CD4-positive, alpha-beta T cell (primary cell): ENCODE measurements around the gene HECW1. TPM values are rescaled to one million over a fixed set of nuclear protein-coding genes. Genes with fewer than 3 reads are reported as not detected.

Source experiments
- ATAC-seq: fragments of 200-7000 bp; cut with Tn5 transposase; one replicate; pipeline ENCODE4 v1.10.0; 2022; ENCODE audit warnings: mild to moderate bottlenecking; ENCODE audit not compliant: poor library complexity
- CTCF ChIA-PET: fragments of 350-600 bp; sonication (Branson Sonifier 250); formaldehyde crosslinking; loops from one replicate; lab custom pipeline; 2021; ENCODE audit warnings: antibody characterized with exemption, inconsistent platforms; lab: Charles Lee
- POLR2A ChIA-PET: fragments of 350-600 bp; sonication (Branson Sonifier 250); formaldehyde crosslinking; loops from one replicate; lab custom pipeline; 2021; ENCODE audit warnings: antibody characterized with exemption, inconsistent platforms; lab: Charles Lee
- DNase-seq, 14 experiments: peaks; one replicate each; pipeline ENCODE4 v3.0.0-alpha.2; 2013 to 2020; ENCODE audit warnings: mixed read lengths in 2 of 14
- H3K27ac ChIP-seq, 2 donors: one replicate each; pipeline versions ENCODE4 v1.5.1 to v1.7.0; 2013; ENCODE audit warnings: low read length in 2 of 2, low read depth in 1 of 2, mild to moderate bottlenecking in 1 of 2
- H3K27me3 ChIP-seq, 2 experiments: 1 replicate in 1 of 2; 2 replicates in 1 of 2; pipeline versions ENCODE4 v1.6.1 to v1.7.0; 2013; ENCODE audit warnings: low read length in 2 of 2, control low read depth in 1 of 2, mild to moderate bottlenecking in 1 of 2, moderate library complexity in 1 of 2; ENCODE audit not compliant: insufficient read depth in 2 of 2, control insufficient read depth in 1 of 2
- H3K36me3 ChIP-seq: one replicate; pipeline ENCODE4 v1.6.1; 2013; ENCODE audit warnings: low read length, control low read depth; ENCODE audit not compliant: insufficient read depth
- H3K4me1 ChIP-seq: one replicate; pipeline ENCODE4 v1.6.1; 2013; ENCODE audit warnings: low read length, control low read depth; ENCODE audit not compliant: insufficient read depth
- H3K4me3 ChIP-seq: one replicate; pipeline ENCODE4 v1.5.1; 2013; ENCODE audit warnings: mild to moderate bottlenecking, low read length, moderate library complexity
- H3K9me3 ChIP-seq, 2 experiments: 1 replicate in 1 of 2; 2 replicates in 1 of 2; pipeline versions ENCODE4 v1.6.1 to v1.7.0; 2013; ENCODE audit warnings: low read length in 2 of 2, mild to moderate bottlenecking in 2 of 2, control low read depth in 1 of 2, moderate library complexity in 1 of 2; ENCODE audit not compliant: control insufficient read depth in 1 of 2, insufficient read depth in 1 of 2
- H3K27ac Mint-ChIP-seq: one replicate; pipeline ENCODE4 v1.8.0; 2020; ENCODE audit warnings: mixed read lengths
- H3K27me3 Mint-ChIP-seq: one replicate; pipeline ENCODE4 v1.8.0; 2021; ENCODE audit warnings: mixed read lengths
- H3K36me3 Mint-ChIP-seq: one replicate; pipeline ENCODE4 v1.8.0; 2021; ENCODE audit warnings: low read depth, mixed read lengths
- H3K4me1 Mint-ChIP-seq: one replicate; pipeline ENCODE4 v1.8.0; 2021; ENCODE audit warnings: low read depth, mixed read lengths
- H3K4me3 Mint-ChIP-seq: one replicate; pipeline ENCODE4 v1.8.0; 2020; ENCODE audit warnings: mild to moderate bottlenecking, mixed read lengths
- H3K9me3 Mint-ChIP-seq: one replicate; pipeline ENCODE4 v1.8.0; 2020; ENCODE audit warnings: mixed read lengths
- CTCF ChIP-seq: fragments of 200-600 bp; IDR thresholded peaks from one replicate; pipeline ENCODE4 v1.8.0; 2022; ENCODE audit warnings: antibody characterized with exemption, mild to moderate bottlenecking
- intact Hi-C, 2 experiments: fragments of 100-400 bp; cut with DNase I in 1 of 2; cut with micrococcal nuclease in 1 of 2; formaldehyde crosslinking; loops; one replicate each; pipeline versions ENCODE4 v1.15.1 to v1.9.0; 2023 to 2025; cut with DNase I, micrococcal nuclease
- total RNA-seq, 174 experiments: library from RNA in 2 of 174; stranded (reverse) in 2 of 174; gene quantifications; one replicate each; pipeline ENCODE4 v1.2.3 and lab custom pipeline; 2021 to 2026

HECW1 gene
- total RNA-seq, 2 experiments from 2014 or later = not detected

- Histone ChIP-seq H3K4me1 (no peaks in the 10 kb centered on the region), H3K27ac (no peak overlapping the region), H3K27me3 (peaks cover 0 to 8% of the 10 kb centered on the region in 2 experiments), H3K9me3 (no peaks in the 10 kb centered on the region), H3K4me3 (no peak overlapping the region), H3K36me3 (no peaks in the 10 kb centered on the region)
- Mint-ChIP-seq H3K27ac (no peak overlapping the region), H3K27me3 (peaks cover 11% of the 10 kb centered on the region), H3K9me3 (no peaks in the 10 kb centered on the region), H3K4me3 (no peak overlapping the region), H3K4me1 (no peaks in the 10 kb centered on the region), H3K36me3 (no peaks in the 10 kb centered on the region)
- TF ChIP-seq CTCF = no peak
- POLR2A ChIA-PET = no interaction called here
- CTCF ChIA-PET = interaction anchor here (1.2 kb wide), 1 partner anchor 10 kb away, joined by 3 read pairs; no protein-coding TSS in a partner anchor
- intact Hi-C loops = no loop called here
- DNase-seq (no peak), ATAC-seq (no peak)
Measured at GRCh38 chr7:43502941-43503340, 390.5 kb downstream of the HECW1 start.

GRCh38 chr7:43505412-43505811 is 393.0 kb downstream of the HECW1 start:
- ChIA-PET CTCF (no interaction called here), POLR2A (no interaction called here)
- H3K36me3 Mint-ChIP-seq = no peaks in the 10 kb centered on the region
- H3K4me1 ChIP-seq = no peaks in the 10 kb centered on the region
- H3K27ac ChIP-seq = no peak overlapping the region
- H3K27ac Mint-ChIP-seq = no peak overlapping the region
- peaks cover under 1% of the 10 kb centered on the region for H3K27me3 Mint-ChIP-seq
- no peak for DNase-seq
- H3K4me1 Mint-ChIP-seq = peaks cover 4% of the 10 kb centered on the region
- no peaks in the 10 kb centered on the region for H3K36me3 ChIP-seq
- peaks cover 0 to 8% of the 10 kb centered on the region in 2 experiments for H3K27me3 ChIP-seq
- no peaks in the 10 kb centered on the region for H3K9me3 Mint-ChIP-seq
- no peak overlapping the region for H3K4me3 ChIP-seq
- intact Hi-C loops = no loop called here
- ATAC-seq = no peak
- H3K9me3 ChIP-seq = no peaks in the 10 kb centered on the region
- no peak overlapping the region for H3K4me3 Mint-ChIP-seq
- no peak for TF ChIP-seq CTCF

GRCh38 chr7:43506460-43506859 is 394.0 kb downstream of the HECW1 start:
- no peak overlapping the region for H3K4me3 ChIP-seq
- TF ChIP-seq CTCF = no peak
- intact Hi-C loops = no loop called here
- Mint-ChIP-seq H3K27me3 (peaks cover 5% of the 10 kb centered on the region), H3K4me1 (peaks cover 4% of the 10 kb centered on the region), H3K4me3 (no peak overlapping the region), H3K9me3 (no peaks in the 10 kb centered on the region), H3K36me3 (no peaks in the 10 kb centered on the region), H3K27ac (no peak overlapping the region)
- H3K36me3 ChIP-seq = no peaks in the 10 kb centered on the region
- no peaks in the 10 kb centered on the region for H3K4me1 ChIP-seq
- H3K27me3 ChIP-seq = peaks cover 0 to 8% of the 10 kb centered on the region in 2 experiments
- CTCF ChIA-PET = no interaction called here
- H3K9me3 ChIP-seq = no peaks in the 10 kb centered on the region
- no peak overlapping the region for H3K27ac ChIP-seq
- ATAC-seq (no peak), DNase-seq (no peak)
- POLR2A ChIA-PET = no interaction called here
